Measurements from ENCODE around the gene SLC49A4.
A peak's percentile ranks its signal among the peaks of the same experiment; 100 is the strongest.
"Not testable (repeated sequence)": the region's sequence is repeated elsewhere in the genome, so short reads cannot be mapped to it uniquely, and the experiment has no call there.

Gene SLC49A4

GRCh38 chr3:122794779-122795673 is at the start of gene SLC49A4:
SLC49A4 (plus strand) TSS chr3:122795069; CDS start chr3:122795193, 124 bp downstream.
- peak; percentile 48 for DNase-seq (ENCODE audit: low read depth)

GRCh38 chr3:122745369-122746021 is 49.4 kb upstream of the SLC49A4 start:
- DNase-seq (ENCODE audit: low read depth), result no peak

- not testable (repeated sequence) for DNase-seq (ENCODE audit: low read depth)
Measured at GRCh38 chr3:122747295-122747694, 47.6 kb upstream of the SLC49A4 start.

GRCh38 chr3:122748347-122748746 is 46.5 kb upstream of the SLC49A4 start:
- DNase-seq (ENCODE audit: low read depth), result no peak

- no peak for DNase-seq (ENCODE audit: low read depth)
Measured at GRCh38 chr3:122754929-122755328, 39.9 kb upstream of the SLC49A4 start.

GRCh38 chr3:122755491-122755890 is 39.4 kb upstream of the SLC49A4 start:
- DNase-seq (ENCODE audit: low read depth), result no peak

- no peak for DNase-seq (ENCODE audit: low read depth)
Measured at GRCh38 chr3:122758877-122759560, 35.9 kb upstream of the SLC49A4 start.

- DNase-seq (ENCODE audit: low read depth), result no peak
Measured at GRCh38 chr3:122760453-122761271, 34.2 kb upstream of the SLC49A4 start.

- DNase-seq (ENCODE audit: low read depth), result no peak
Measured at GRCh38 chr3:122766430-122766829, 28.4 kb upstream of the SLC49A4 start.

GRCh38 chr3:122767540-122768372 is 27.1 kb upstream of the SLC49A4 start:
- DNase-seq (ENCODE audit: low read depth), result no peak

GRCh38 chr3:122770521-122771202 is 24.2 kb upstream of the SLC49A4 start:
- DNase-seq (ENCODE audit: low read depth), result no peak

- DNase-seq (ENCODE audit: low read depth), result no peak
Measured at GRCh38 chr3:122772827-122773226, 22.0 kb upstream of the SLC49A4 start.

GRCh38 chr3:122773944-122774509 is 20.8 kb upstream of the SLC49A4 start:
- no peak for DNase-seq (ENCODE audit: low read depth)

GRCh38 chr3:122774564-122774963 is 20.3 kb upstream of the SLC49A4 start:
- DNase-seq (ENCODE audit: low read depth), result no peak

- DNase-seq (ENCODE audit: low read depth), result no peak
Measured at GRCh38 chr3:122776675-122777468, 18.0 kb upstream of the SLC49A4 start.

GRCh38 chr3:122777563-122777962 is 17.3 kb upstream of the SLC49A4 start:
- DNase-seq (ENCODE audit: low read depth), result no peak

- no peak for DNase-seq (ENCODE audit: low read depth)
Measured at GRCh38 chr3:122782804-122783203, 12.1 kb upstream of the SLC49A4 start.

- no peak for DNase-seq (ENCODE audit: low read depth)
Measured at GRCh38 chr3:122784436-122784835, 10.4 kb upstream of the SLC49A4 start.

- no peak for DNase-seq (ENCODE audit: low read depth)
Measured at GRCh38 chr3:122785231-122785630, 9.6 kb upstream of the SLC49A4 start.
